HG03442 (cell line): ENCODE measurements around the gene HES5.
"Not testable (repeated sequence)": the region's sequence is repeated elsewhere in the genome, so short reads cannot be mapped to it uniquely, and the experiment has no call there.

Experiments
- ATAC-seq: cut with Tn5 transposase; IDR thresholded peaks from one replicate; pipeline ENCODE4 v1.9.1; 2021; ENCODE audit warnings: mild to moderate bottlenecking, moderate library complexity; ENCODE audit not compliant: unreplicated experiment

The HES5 gene, protein sequence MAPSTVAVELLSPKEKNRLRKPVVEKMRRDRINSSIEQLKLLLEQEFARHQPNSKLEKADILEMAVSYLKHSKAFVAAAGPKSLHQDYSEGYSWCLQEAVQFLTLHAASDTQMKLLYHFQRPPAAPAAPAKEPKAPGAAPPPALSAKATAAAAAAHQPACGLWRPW

DNA sequence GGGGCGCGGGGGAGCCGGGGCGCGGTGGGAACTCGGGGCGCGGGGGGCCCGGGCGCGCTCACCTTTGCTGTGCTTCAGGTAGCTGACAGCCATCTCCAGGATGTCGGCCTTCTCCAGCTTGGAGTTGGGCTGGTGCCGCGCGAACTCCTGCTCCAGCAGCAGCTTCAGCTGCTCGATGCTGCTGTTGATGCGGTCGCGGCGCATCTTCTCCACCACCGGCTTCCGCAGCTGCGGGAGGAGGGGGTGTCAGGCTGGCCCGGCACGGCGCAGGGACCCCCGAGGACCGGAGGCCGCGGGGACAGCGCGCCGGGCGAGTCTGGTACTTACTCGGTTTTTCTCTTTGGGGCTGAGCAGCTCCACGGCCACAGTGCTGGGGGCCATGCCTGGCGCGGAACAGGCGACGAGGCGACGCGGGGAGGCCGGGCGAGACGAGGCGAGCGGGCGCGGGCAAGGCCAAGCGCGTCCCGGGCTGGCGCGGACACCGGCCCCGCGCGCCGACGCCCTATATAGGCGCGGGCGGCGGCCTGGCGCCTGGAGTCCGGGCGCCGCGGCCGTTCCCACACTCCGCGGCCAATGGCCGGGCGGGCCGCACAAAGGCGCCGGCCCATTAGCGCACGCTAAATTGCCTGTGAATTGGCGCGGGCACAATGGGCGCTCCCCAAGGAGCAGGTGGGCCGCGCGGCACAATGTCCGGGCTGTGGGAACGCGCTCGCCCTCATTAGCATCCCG is at the start of gene HES5:
TSS of gene HES5 (minus strand) at position 480 of the 729 bp plus-strand sequence. CDS start at position 381, 99 bp downstream.
- no peak for ATAC-seq

DNA sequence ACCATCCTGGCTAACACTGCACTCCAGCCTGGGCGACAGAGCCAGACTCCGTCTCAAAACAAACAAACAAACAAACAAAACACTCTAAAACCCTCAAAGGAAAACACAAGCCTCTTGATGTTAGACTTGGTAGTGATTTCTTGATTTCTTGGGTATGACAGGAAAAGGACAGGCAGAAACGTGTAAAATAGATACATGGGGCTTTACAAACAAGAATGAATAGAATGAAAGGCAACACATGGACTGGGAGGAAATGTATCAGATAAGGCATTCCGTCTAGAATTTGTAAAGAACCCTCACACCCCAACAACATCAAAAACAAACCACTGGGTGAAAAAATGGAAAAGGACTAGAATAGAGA is 48.7 kb upstream of the HES5 start:
- ATAC-seq, result no peak

DNA sequence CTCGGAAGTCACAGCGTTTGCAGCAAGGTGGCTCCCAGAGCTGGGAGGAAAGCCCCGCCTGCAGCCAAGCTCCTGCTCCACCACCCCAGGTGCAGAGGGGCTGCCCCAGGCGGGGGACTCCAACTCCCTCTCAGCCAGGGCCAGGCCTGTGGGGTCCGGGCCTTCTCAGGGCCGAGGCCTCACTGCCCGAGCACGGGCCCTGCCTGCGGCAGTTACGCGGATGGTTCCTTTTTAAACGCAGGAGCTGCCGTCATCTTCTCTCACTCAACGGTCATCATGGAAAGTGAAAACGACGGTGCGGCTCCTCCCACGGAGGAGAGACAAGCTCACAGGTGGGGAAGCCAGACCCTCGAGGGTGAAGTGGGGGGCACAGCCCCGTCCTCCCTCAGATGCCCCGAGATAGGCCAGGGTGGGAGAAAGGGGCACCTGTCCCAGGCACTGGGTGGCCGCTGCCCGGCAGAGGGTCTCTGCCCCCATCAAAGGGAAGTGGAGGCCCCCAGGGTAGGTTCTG is 47.6 kb upstream of the HES5 start:
- peak; percentile 31 for ATAC-seq

DNA sequence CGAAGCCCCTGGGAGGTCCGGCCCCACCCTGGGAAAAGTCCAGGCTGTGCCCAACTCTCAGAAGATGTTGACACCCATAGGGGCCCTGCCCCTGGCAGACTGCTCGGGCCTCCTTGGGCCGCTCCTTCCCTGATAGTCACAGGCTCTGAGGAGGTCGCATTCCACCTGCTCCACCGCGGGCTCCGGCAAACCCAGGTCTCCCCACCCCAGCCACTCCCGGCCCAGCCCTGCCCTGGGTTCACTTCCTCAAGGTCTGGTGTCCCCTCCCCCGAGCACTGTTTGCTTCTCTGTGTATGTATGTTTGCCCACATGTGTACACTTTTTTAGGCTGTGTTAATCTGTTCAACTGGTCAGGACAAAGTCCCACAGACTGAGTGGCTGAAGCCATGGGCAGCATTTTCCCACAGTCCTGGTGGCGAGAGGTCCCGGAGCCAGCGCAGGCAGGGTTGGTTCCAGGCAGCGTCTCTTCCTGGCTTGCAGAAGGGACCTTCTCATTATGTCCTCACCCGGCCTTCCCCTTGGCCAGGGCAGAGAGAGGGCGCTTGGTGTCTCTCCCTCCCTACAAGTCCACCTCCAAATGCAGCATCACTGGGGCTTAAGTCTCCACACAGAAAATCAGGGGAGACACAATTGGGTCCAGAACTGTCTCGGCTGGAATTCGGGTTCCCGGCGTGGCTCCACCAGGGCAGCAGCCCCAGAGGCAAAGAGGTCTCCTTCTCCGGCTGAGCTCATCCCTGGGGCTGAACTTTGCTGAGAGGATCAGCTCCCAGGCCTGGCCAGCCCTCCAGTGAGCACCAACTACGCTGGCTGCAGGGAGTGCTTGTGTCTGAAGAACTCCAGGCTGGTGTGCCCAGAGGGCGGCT is 46.0 kb upstream of the HES5 start:
- no peak for ATAC-seq

- no peak for ATAC-seq
Observed at GRCh38 chr1:2574350-2574749, 44.3 kb upstream of the HES5 start.

DNA sequence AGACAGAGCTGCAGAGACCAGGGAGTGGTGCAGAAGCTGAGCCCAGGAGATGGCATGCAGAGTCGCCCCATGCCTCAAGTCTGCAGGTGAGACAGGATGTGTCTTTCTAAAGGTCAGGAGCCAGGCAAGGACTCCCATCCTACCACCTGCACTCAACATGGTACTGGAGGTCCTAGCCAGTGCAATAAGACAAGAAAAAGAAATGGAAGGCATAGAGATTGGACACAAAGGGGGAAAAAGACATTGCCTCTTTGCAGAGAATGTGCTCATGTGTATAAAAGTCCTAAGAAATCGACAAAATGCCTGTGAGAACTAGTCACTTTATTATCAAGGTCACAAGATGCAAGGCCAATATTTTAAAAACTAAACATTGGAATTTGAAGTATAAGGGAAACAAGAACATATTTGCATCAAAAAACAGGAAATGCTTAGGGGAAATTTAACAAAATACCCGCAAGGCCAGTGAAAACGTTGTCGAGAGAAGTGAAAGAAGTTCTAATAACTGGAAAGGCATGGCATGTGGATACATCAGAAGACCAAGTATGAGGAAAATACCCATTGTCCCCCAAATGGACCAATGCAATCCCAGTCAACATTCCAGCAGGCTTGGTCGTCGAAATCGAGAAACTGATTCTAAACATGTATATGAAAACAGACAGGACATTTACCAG is 43.3 kb upstream of the HES5 start:
- ATAC-seq, result no peak

- ATAC-seq, result no peak
Observed at GRCh38 chr1:2571348-2571747, 41.3 kb upstream of the HES5 start.

- no peak for ATAC-seq
Observed at GRCh38 chr1:2570332-2570731, 40.3 kb upstream of the HES5 start.

DNA sequence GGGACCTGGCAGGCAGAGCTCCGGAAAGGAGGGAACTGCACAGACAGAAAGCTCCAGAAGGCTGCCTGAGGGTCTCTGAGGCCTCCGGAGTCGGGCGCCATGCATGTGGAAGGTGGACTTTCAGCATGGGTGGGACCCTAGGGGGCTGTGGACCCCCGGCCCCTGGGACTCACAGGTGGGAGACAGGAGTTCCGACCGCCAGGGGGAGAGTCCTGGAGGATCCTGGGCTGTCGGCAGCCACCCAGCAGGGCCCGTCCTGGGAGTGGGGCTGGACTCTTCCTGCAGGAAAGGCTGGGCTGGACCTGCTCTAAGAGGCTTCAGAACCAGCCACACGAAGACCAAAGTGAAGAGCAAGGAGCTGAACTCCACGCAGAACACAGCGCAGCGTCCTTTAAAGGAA is 39.6 kb upstream of the HES5 start:
- ATAC-seq, result not testable (repeated sequence)

DNA sequence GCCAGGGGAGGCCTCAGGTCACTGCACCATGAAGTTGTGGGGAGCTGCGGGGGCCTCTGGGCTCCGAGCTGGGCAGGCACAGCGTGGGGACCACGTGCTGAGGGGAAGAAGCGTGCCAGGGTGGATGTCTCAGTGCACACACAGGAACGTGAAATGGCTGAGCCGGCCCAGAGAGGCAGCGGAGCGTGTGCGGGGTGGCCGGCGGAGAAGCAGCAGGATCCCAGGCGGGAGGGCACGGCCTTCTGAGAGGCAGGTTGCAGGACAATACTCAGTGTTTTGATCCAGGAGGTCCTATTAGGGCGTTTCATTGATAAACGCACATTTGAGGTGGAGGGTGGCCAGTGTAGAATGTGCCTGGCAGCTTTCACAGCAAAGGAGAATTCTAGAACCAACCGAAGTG is 39.0 kb upstream of the HES5 start:
- ATAC-seq, result no peak

GRCh38 chr1:2568187-2568816 is 38.2 kb upstream of the HES5 start:
- not testable (repeated sequence) for ATAC-seq

- no peak for ATAC-seq
Observed at GRCh38 chr1:2567083-2567679, 37.1 kb upstream of the HES5 start.

- no peak for ATAC-seq
Observed at GRCh38 chr1:2566101-2567045, 36.3 kb upstream of the HES5 start.

GRCh38 chr1:2564815-2565374 is 34.8 kb upstream of the HES5 start:
- ATAC-seq, result no peak

DNA sequence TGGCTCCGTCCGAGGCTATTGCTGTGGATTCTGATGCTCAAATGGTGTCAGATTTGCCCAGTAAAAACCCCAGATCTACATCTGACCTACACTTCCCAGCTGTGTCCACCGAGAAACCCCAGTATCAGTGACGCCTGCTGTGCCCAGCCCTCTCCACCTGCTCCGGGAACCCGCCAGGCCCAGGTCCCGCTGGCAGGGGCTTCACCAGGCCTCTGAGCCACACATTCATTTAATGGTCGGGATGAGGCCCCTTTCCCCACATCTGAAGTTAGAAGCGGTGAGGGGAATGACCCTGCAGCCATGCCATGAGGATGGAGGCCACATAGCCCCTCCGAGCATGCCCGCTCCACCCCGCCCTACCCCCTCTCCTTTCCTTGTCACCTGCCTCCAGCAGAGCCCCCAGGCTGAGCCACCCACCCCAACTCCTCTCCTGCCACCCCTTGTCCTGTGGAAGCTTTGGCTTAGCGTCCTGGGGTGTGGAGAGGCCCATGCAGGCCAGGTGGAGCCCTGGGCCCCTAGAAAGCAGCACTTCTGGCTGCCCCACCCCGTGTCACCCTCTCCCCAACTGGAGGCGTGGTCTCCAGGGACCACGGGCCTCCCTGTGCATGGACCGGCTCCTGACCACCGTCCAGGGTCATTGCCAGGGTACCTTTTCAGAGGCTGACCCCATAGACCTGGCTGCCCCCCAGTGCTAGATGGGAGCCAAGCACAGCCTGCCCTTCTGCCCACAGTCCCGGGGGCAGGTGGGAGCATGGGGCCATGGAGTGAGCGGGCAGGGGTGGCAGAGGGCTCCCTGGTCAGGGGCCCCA is 34.1 kb upstream of the HES5 start:
- no peak for ATAC-seq

- no peak for ATAC-seq
Observed at GRCh38 chr1:2563205-2563604, 33.1 kb upstream of the HES5 start.

GRCh38 chr1:2561898-2562895 is 32.1 kb upstream of the HES5 start:
- no peak for ATAC-seq
